Suppressor macrophage (primary cell): ENCODE results near the gene B4GALT1.

Source experiments
- DNase-seq, 4 experiments: peaks; one replicate each; pipeline ENCODE4 v3.0.0-alpha.2; 2020 to 2022
- total RNA-seq, 17 experiments: gene quantifications; one replicate each; lab custom pipeline; 2026; ENCODE audit warnings: mixed read lengths in 6 of 17, inconsistent platforms in 3 of 17; lab: John Stamatoyannopoulos, UW

Gene B4GALT1, protein sequence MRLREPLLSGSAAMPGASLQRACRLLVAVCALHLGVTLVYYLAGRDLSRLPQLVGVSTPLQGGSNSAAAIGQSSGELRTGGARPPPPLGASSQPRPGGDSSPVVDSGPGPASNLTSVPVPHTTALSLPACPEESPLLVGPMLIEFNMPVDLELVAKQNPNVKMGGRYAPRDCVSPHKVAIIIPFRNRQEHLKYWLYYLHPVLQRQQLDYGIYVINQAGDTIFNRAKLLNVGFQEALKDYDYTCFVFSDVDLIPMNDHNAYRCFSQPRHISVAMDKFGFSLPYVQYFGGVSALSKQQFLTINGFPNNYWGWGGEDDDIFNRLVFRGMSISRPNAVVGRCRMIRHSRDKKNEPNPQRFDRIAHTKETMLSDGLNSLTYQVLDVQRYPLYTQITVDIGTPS
- 55.5 to 436 (median 152) reads per million in 17 experiments for total RNA-seq

DNA sequence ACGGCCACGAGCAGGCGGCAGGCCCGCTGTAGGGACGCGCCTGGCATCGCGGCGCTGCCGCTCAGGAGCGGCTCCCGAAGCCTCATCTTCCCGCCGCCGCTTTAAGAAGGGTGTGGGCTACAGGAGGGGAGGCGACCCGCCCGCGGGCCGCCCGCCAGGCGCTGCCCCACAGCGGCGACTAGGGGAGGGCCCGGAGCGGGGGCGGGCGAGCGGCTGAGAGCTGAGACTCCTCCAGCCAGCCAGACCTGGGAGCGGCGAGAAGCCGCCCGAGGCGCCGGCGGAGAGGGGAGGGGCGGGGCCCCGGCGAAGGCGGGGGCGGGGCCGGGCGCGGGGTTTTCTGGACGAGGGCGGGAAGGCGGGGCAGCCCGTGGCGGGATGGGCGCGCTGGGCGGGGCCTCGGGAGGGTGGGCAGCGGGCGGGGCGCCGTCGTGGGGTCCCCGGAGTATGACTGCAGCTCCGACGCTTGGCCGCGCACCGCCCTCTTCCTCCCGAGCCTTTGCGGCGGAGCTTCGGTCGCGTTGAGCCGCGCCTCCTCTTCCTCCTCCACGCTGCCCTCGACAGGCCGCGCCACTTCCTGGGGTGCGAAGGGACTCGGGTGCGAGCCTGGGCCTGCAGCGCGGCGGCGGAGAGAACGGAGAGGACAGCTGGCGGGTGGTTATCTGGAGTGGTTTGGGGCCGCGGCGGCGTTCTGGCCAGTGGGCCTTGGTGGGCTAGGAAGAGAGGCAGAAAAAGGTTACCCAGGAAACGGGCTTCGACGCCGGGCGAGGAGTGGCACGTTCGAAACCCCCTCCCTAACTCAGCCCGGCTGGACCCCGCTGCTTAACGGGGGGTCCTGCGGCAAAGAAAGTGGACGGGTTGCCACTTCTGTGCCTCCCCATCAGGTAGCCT is at the start of gene B4GALT1:
TSS of gene B4GALT1 (minus strand) at position 253 of the 888 bp plus-strand sequence. CDS start at position 86, 167 bp downstream.
- DNase-seq, result peak; percentile 95 to 98 (median 96)

DNA sequence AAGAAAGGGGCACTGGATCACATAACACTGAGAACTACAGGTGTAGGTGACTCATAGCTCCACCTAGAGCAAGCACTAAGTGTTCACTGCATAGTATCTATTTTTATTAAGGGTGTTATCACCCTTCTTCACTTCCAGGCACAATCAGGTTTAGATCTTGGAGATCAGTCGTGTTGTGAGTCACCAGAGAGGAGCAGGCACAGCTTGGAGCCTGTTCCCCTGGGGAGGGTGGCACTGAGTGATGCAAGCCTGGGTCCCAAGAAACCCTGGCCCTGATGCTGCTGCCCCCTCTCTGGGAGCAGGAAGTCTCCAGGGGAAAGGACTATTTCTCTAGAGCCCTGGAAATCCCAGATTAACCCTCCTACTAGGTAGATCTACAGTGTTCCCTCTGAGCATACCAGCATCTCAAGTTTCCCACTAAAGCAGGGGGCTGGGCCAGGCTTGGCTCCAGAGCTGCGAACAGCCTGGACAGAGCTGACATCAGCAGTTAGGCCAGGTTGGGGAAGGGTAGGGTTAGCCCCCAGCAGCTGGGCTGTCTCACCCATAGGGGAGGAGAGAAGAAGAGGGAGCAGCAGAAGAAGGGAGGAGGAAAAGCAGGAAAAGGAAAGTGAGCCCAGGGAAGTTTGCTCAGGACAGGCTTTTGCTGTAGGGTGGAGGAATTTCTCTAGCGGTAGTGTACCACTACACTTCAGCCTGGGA is 44.7 kb upstream of the B4GALT1 start:
- DNase-seq, result no peak

DNA sequence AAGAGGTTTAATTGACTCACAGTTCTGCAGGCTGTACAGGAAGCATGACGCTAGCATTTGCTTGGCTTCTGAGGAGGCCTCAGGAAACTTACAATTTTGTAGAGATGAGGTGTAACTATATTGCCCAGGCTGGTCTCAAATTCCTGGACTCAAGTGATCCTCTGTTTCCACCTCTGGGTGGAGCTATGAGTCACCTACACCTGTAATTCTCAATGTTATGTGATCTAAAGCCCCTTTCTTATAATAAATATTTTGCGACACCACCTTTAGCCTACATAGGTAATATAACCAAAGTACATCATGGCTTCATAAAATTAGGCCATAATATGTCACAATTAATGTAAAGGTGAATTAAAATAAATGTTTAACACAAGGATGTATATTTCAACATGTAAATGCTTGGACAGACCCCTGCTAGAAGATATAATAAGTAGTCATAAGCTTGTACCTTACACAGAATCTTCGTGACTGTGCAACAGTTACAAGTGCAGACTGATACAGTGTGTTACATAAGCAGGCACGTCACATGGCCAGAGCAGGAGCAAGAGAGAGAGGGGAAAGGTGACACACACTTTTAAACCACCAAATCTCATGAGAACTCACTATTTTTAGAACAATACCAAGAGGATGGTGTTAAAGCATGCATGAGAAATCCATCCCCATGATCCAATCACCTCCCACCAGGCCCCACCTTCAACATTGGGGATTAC is 43.0 kb upstream of the B4GALT1 start:
- no peak for DNase-seq

DNA sequence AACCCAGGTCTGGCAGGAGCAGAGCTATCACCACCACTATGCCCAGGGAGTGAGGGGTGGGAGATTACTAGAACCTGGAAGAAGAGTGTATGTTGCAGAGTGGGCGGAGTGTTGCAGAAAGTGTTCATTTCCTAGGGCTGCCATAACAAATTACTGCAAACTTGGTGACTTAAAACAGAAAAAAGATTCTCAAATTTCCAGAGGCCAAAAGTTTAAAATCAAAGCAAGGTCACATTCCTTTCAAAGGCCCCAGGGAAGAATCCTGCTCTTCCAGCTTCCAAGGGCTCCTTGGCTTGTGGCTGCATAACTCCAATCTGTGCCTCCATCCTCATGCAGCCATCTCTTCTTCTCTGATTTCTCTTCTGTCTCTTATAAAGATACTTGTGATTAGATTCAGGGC is 42.3 kb upstream of the B4GALT1 start:
- DNase-seq, result no peak

DNA sequence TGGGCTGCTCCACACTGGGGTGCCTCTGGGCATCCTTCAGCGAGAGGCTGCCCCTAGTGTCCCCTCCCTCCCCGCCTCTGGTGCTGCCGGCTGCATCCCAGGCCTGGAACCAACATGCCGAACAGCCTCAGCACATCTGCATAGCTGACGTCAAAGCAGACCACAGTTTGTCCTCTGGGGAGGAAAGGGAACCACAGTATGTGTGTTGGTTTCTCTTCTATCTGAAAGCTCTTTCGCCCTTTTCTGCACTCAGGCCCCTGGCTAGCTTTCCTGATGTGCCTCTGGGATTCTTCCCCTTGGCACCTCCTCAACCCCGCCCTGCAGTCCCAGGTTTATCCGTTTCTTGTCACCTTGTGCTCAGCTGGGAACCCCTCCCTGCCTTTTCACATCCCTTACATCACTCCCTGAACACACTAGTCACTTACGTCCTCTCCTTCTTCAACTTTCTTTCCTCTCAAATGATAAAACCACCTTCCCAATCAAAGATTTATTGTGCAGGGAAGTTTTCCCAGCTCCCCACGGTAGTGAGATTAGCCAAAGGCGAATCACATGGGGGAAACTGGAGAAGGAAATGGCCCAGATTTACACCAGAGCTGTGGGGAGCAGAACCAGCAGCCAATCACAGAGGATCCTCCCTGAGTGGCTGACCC is 35.5 kb upstream of the B4GALT1 start:
- peak; percentile 39 to 63 (median 60) for DNase-seq

DNA sequence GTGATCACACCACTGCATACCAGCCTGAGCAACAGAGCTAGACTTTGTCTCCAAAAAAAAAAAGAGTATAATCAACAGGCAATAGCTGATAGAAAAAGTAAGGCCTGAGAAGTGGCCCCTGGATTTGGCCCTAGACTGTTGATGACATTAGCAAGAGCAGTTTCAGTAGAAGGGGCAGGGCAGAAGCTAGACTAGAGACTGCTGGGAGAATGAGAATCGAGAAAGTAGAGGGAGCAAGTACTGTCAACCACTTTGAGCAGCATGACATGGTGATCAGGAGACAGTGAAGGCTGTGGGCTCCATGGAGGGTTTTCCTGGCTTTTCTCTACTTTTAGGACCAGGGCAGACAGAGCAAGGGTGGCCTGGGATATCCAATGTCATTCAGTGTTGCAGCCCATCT is 34.9 kb upstream of the B4GALT1 start:
- no peak for DNase-seq

DNA sequence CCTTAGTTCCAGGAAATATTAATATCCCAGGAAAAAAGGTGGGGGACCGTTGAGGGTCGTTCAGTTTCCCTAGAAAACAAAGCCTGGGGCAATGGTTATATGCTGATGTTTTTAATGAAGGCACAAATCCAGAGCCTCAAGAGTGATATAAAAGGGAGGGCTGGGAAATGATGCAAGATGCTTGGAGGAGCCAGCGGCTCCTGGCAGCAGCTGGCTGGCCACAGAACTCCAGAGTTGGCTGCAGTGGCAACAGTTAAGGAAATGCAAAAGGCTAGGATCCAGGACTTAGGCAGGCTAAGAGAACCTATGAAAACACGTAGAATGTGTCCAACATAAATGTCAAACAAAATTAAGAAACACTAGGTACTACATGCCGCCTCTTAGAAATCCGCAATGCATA is 31.0 kb upstream of the B4GALT1 start:
- DNase-seq, result no peak

DNA sequence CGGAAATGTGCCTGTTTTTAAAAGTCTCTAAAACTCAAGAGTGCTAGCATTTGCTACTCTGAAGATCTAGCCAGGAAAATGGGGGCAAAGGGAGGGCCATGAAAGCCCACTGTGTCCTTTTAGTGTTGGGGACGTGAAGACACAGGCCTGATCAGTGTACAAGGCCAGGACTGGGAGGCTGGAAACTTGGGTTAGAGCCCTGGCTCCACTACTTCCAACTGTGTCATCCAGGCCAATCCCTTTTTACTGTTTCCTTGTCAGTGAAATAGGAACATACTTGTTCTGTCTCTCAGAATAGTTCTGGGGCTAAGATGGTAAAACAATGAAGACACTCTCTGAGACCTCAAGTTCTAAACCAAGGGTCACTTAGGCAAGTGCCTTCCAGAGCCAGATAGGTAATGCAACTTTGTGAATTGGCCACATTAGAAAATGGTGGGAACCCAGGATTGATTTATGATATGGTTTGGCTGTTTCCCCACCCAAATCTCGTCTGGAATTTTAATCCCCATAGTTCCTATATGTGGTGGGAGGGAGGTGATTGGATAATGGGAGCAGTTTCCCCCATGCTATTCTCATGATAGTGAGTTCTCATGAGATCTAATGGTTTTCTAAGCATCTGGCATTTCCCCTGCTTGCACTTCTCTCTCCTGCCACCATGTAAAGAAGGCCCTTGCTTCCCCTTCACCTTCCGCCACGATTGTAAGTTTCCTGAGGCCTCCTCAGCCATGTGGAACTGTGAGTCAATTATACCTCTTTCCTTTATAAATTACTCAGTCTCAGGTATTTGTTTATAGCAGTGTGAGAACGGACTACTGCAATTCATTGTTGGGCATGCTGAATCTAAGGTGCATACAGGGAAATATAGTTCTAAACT is 30.4 kb upstream of the B4GALT1 start:
- no peak for DNase-seq

DNA sequence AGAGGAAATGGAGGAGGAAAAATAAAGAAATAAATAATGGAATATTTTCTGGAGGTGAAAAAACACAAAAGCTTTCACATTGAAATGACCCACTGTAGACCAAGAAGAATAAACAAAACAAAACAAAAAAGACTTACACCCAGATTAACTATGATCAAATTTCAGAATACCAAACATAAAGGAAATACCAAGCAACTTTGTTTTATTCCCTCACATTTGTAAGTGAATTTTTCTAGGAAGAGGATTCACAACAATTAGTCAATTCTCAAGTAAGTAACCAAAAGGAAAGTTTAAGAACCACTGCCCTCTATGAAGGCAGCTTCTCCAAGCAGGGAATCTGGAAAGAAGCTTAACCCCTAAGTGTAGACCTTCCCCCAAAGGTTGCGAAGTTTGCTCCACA is 29.6 kb upstream of the B4GALT1 start:
- DNase-seq, result no peak

DNA sequence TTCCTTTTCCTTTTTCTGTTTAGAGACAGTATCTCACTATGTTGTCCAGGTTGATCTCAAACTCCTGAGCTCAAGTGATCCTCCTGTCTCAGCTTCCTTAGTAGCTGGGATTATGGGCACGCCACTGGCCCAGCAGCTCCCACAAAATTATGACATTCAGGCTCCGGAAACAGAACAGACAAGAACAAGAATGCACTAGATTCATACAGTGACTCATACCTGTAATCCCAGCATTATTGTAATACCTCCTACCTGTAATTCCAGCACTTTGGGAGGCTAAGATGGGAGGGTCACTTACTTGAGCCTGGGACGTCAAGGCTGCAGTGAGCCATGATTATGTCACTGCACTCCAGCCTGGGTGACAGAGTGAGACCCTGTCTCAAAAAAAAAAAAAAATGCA is 26.7 kb upstream of the B4GALT1 start:
- no peak for DNase-seq

DNA sequence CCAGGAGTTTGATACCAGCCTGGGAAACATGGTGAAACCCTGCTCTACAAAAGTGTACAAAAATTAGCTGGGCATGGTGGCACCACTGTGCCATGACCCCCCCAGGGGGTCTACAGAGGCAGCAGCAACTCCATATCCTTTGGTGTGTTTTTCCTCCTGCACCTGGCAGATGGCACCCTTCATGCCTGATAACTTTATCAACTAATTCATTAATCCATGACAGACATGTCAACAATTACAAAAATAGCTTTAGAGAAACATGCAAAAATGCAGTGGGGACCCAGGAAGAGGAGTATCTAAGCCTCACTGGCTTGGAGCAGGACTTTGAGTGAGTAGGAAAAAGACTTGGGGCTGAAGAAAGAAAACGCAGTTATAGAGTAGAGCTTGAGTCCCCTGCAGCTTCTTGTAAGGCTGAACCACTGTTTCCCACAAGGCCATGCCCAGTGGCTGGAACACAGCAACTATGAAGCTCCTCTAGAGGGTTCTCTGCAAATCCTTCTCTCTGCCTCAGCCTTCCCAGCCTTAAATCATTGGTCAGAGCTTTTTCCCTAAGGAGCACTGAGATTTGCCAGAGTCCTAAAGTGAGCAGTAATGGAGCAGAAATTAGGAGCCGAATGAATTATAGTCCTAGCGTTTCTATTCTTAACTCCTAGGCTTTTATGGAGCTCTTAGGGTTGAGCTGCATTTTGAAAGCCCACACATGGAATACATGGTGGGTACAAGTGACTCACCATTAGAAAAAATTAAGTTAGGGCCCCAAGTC is 25.5 kb upstream of the B4GALT1 start:
- DNase-seq, result no peak

DNA sequence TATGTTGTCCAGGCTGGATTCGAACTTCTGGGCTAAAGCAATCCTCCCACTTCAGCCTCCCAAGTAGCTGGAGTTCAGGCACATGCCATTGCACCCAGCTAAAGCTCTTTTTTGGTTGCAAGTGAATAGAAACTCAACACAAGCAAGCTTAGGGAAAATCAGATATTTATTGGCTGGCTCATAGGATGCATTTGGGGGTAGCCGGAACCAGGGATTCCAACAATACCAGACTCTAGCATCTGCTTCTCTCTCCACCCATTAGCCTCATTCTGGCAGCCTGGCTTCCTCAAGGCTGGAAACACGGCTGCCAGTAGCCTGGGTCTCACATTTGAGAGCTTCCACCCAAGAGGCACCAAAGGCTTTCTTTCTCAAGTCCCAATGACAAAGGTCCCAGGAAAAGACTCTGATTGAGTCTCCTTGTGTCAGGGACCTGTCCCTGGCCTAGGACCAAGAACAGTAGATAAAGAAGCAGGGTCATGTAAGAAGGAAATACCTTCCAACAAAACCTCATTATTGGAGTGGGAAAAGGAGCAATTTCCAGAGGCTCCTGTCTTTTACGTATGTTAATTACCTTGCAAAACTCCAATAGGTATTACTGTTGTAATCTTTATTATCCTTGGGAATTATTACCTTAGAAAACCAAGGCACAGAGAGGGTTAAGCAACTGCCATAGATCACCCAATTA is 23.0 kb upstream of the B4GALT1 start:
- no peak for DNase-seq

DNA sequence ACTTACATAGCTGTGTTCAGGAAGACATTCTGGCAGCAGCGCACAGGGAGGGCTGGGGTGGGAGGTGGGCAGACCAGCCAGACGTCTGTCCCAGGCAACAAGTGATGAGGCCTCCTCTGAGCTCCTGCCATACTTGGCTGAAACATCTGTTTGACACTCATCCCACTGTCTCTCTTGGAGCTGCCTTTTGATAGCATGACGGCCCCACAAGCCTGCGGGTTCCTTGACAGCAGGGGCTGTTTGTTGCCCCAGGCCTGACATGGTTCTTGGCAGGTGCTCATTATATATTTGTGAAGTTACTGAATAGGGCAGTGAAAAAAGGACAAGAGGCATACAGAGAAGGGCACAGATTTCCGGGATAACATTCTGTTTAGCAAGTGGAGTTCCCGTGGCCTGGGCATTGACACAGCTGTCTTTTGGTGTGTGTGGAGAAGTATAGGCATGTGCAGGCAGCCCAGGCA is 22.2 kb upstream of the B4GALT1 start:
- DNase-seq, result no peak

DNA sequence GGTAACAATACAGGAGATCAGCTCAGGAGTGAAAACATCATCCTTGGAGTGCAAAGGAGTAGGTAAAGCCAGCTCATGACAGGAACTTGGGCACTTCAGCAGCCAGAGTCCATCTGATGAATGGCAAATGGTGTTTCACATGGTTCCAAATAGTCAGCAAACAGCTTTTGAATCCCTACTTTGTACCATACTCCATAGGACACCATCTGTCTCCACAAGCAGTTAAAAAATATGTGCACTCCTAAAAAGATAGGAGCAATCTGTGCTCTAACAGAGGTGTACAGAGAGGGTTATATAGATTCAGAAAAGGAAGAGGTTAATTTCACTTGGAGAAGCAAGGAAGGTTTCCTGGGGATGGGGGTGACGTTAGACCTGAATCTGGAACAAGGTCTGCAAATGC is 21.6 kb upstream of the B4GALT1 start:
- DNase-seq, result no peak

DNA sequence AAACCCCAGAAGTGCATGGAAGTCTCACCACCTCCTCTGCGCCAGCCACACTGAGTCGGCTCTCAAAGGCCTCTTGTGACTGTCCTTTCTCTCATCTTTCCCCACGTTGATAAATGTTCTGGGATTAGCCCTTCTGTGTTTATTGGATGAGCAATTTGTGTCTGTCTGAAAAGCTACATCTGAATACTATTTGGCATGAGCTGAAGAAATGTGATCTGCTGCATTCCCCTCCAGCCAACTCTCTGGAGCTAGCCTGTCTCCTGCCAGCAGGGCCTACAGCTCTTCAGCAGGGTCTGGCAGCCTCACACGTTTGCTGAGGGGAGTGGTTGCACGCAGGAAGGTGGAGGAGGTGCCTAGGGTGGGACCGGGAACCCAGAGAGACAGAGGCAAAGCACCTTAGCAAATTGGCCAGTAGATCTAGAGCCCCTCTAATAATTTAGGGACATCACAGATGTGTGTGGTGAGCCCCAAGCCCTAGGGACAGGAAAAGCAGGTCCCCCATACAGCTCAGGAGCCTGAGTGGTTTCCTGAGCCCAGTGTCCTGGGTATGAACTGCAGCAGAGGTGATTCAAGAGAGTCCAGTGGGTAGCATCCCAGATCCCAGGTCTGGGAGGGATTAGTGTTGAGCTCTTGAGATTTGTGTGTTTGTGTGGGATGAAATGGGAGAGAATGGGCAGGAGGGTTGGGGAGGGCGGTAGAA is 20.5 kb upstream of the B4GALT1 start:
- no peak for DNase-seq

DNA sequence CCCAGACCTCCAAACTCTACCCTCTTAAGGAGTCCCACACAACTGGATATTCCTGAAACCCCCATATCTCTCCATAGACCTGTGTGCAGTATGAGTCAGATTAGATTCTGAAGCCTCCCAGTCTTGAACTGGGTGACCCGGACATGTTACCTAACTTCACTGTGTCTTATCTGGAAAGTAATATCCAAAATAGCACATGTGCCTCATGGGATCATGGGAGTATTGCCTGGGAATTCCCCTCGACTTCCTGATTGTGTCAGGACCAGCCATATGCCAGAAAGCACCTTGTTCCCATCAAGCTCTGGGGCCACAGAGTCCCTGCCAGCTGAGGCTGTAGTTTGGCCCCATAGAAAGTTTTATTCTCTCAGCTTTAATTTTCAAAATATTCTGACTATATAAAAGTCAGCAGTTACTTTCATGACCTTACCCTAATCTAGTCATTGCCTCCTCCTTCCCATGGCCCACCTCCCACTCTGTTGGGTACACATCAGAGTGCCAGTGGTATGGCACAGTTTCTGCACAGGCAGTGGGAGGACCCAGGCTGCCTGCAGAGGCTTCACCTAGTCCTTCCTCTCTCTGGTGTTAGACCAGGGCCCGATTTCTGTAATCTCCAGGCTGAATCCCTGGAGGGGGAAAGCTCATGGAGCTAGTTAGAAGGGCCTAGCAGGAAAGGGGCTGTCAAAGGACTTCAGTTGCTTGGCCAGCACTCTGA is 19.5 kb upstream of the B4GALT1 start:
- DNase-seq, result peak in 3 of 4 experiments; percentile 26 to 45 (median 37)

DNA sequence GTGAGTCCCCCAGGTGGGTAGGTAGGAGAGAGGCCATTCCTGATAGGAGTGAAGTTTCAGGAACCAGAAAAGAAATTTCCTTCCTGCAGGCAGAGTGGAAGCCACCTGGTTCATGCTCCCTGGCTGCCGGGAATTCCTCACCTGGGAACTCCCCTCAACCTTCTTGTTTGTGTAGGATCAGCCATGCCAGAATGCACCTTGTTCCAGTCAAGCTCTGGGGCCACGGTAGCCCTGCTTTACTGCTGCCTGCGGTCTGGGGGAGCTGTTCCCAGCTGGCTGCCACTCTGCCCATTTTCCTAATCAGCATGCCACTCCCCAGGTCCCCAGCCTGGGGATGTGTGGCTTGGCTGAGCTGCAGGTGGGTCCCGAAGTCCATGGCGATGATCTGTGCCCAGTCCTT is 18.7 kb upstream of the B4GALT1 start:
- no peak for DNase-seq

DNA sequence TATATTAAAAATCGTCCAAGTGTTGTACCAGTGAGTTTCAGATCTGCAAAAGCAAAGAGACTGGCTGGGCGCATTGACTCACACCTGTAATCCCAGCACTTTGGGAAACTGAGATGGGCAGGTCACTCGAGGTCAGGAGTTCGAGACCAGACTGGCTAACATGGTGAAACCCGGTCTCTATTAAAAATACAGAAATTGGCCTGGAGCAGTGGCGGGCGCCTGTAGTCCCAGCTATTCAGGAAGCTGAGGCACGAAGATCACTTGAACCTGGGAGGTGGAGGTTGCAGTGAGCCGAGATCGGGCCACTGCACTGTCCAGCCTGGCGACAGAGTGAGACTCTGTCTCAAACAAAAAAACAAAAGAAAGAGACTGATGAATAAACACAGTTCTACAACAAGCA is 18.3 kb upstream of the B4GALT1 start:
- DNase-seq, result no peak
